HepG2 (cell line): ENCODE data around the gene TMEM74B.

Experiments used
- HNF4G ChIP-seq, 2 experiments: sonication (generic) in 1 of 2; formaldehyde crosslinking in 1 of 2; IDR thresholded peaks; 2 replicates each; pipeline versions ENCODE4 v1.4.0 to v1.6.1; 2011 to 2020; ENCODE audit warnings: borderline replicate concordance in 2 of 2, low read depth in 2 of 2, mild to moderate bottlenecking in 2 of 2, low read length in 1 of 2, missing genetic modification reagents in 1 of 2, moderate library complexity in 1 of 2
- POLR2AphosphoS5 ChIP-seq: IDR thresholded peaks from 2 replicates; pipeline ENCODE4 v1.6.1; 2012; ENCODE audit warnings: low read depth, low read length
- RBAK ChIP-seq: sonication (generic); formaldehyde crosslinking; IDR thresholded peaks from 2 replicates; pipeline ENCODE4 v1.5.1; 2020; ENCODE audit warnings: mild to moderate bottlenecking, missing genetic modification reagents
- SMC3 ChIP-seq: IDR thresholded peaks from 2 replicates; pipeline ENCODE4 v1.6.1; 2011; ENCODE audit warnings: low read length, improper control_type of control experiment
- TAF1 ChIP-seq: sonication (generic); formaldehyde crosslinking; IDR thresholded peaks from 2 replicates; pipeline ENCODE4 v1.4.0; 2020; ENCODE audit warnings: missing genetic modification reagents
- TBX3 ChIP-seq: fragments of 450-650 bp; IDR thresholded peaks from 2 replicates; pipeline ENCODE4 v1.6.1; 2017; ENCODE audit warnings: antibody characterized with exemption, mild to moderate bottlenecking, inconsistent platforms, borderline replicate concordance
- ZBTB21 ChIP-seq: sonication (generic); formaldehyde crosslinking; IDR thresholded peaks from 2 replicates; pipeline ENCODE4 v1.4.0; 2020; ENCODE audit warnings: missing genetic modification reagents
- ZNF331 ChIP-seq: sonication (generic); formaldehyde crosslinking; IDR thresholded peaks from 2 replicates; pipeline ENCODE4 v1.4.0; 2020; ENCODE audit warnings: missing genetic modification reagents
- ZNF616 ChIP-seq: sonication (generic); formaldehyde crosslinking; IDR thresholded peaks from 2 replicates; pipeline ENCODE4 v1.5.0; 2020; ENCODE audit warnings: low read depth, mild to moderate bottlenecking, missing genetic modification reagents
- ZNF670 ChIP-seq: sonication (generic); formaldehyde crosslinking; IDR thresholded peaks from 2 replicates; pipeline ENCODE4 v1.8.0; 2022; ENCODE audit warnings: mild to moderate bottlenecking, missing genetic modification reagents, borderline replicate concordance
- TF ChIP-seq, protein P1 (sequence below): sonication (generic); formaldehyde crosslinking; IDR thresholded peaks from 2 replicates; pipeline ENCODE4 v1.5.0; 2020; ENCODE audit warnings: missing genetic modification reagents
- TF ChIP-seq, protein P2 (sequence below): sonication (generic); formaldehyde crosslinking; IDR thresholded peaks from 2 replicates; pipeline ENCODE4 v1.8.0; 2022; ENCODE audit warnings: mild to moderate bottlenecking, missing genetic modification reagents

DNA sequence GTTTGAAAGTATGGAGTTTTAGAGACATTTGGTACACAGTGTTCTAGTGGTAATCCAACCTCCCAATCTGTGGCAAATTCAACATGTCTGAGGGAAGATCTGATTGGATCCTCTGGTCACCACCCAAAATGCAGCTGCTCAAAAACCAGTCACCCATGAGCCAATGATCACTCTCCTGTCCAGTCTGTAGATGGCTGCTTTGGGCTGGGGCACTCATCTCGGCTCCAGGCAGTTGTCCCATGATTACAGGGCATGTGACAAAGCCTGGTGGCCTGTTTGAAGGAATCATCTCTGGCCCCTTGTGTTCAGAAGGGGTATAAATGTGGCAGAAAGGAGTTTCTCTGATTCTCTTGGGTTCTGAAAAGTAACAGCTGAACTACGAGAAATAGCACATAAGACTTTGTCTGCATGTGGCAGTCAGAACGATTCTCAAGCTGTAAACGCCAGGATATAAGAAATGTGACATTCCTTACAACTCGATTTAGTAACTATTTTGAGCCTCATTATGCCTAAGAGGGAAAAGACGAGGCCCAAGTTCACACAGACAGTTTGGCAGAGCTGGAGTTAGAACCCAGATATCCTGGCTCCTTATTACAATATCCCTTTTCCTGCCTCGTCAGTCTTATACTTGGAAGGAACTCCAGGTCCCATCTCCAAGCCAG is 14.6 kb upstream of the TMEM74B start:
- TF ChIP-seq ZNF670 (no peak), RBAK (CRISPR knock-in tag) (no peak), TBX3 (no peak), ZNF616 (CRISPR knock-in tag) (no peak), SMC3 (no peak), TAF1 (CRISPR knock-in tag) (no peak), ZBTB21 (no peak), ZNF331 (CRISPR knock-in tag) (no peak), HNF4G (IDR thresholded peaks at IDR 0.05; ENCODE audit: borderline replicate concordance, low read depth, low read length) (no peak), HNF4G (CRISPR knock-in tag; IDR thresholded peaks at IDR 0.05; ENCODE audit: borderline replicate concordance, low read depth) (no peak), POLR2AphosphoS5 (no peak)
- TF ChIP-seq, protein P1, sequence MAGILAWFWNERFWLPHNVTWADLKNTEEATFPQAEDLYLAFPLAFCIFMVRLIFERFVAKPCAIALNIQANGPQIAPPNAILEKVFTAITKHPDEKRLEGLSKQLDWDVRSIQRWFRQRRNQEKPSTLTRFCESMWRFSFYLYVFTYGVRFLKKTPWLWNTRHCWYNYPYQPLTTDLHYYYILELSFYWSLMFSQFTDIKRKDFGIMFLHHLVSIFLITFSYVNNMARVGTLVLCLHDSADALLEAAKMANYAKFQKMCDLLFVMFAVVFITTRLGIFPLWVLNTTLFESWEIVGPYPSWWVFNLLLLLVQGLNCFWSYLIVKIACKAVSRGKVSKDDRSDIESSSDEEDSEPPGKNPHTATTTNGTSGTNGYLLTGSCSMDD (CRISPR knock-in tag), result no peak
- TF ChIP-seq, protein P2, sequence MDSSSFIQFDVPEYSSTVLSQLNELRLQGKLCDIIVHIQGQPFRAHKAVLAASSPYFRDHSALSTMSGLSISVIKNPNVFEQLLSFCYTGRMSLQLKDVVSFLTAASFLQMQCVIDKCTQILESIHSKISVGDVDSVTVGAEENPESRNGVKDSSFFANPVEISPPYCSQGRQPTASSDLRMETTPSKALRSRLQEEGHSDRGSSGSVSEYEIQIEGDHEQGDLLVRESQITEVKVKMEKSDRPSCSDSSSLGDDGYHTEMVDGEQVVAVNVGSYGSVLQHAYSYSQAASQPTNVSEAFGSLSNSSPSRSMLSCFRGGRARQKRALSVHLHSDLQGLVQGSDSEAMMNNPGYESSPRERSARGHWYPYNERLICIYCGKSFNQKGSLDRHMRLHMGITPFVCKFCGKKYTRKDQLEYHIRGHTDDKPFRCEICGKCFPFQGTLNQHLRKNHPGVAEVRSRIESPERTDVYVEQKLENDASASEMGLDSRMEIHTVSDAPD (CRISPR knock-in tag), result no peak
